ENCODE data around the gene EMC9.

EMC9 gene

DNA sequence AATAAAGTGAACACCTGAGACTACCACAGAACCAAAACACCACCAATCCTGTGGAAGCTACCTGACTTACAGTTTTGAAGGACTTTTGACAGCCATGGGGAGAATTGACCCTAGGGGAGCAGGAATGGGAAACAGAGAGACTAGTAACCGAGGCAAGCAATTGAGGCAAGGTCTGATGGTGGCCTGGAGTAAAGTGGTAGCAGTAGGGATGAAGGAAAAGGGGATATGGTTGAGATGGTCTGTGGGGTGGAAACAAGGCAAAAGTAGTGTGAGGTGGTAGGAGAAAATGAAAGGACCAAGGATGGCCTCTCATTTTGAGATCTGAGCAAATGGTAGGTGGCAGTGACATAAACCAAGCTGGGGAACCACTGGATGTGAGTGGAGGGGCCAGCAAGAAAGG, 15.4 kb upstream of the EMC9 start:
- H3K9me3 ChIP-seq (ENCODE audit: insufficient read depth, low read length, severe bottlenecking), result no peaks in the 10 kb centered on the region
- H3K36me3 ChIP-seq (ENCODE audit: insufficient read depth, low read length), result peaks cover 69% of the 10 kb centered on the region
- peaks cover 3% of the 10 kb centered on the region for H3K79me2 ChIP-seq (ENCODE audit: insufficient read depth, low read length)
- H3K4me2 ChIP-seq (ENCODE audit: insufficient read depth, low read length), result no peak overlapping the region
- H4K20me1 ChIP-seq (ENCODE audit: insufficient read depth, low read length), result no peaks in the 10 kb centered on the region
- no peak overlapping the region for H2AFZ ChIP-seq (ENCODE audit: low read depth, low read length)
- no peak overlapping the region for H3K9ac ChIP-seq (ENCODE audit: low read depth, low read length)
- no peaks in the 10 kb centered on the region for H3K27me3 ChIP-seq (ENCODE audit: insufficient read depth, low read length, poor library complexity)
- ATAC-seq (ENCODE audit: insufficient read depth, low read depth) (no peak), DNase-seq (no peak)
- H3K27ac ChIP-seq (ENCODE audit: low read length), result no peak overlapping the region
- peaks cover 15% of the 10 kb centered on the region for H3K4me1 ChIP-seq (ENCODE audit: insufficient read depth, low read length)
- H3K4me3 ChIP-seq (ENCODE audit: low read depth in 1 of 2, low read length in 2 of 2), result no peak overlapping the region
- no peak for TF ChIP-seq EZH2 (IDR thresholded peaks at IDR 0.05; ENCODE audit: borderline replicate concordance, low read depth, low read length, severe bottlenecking)

DNA sequence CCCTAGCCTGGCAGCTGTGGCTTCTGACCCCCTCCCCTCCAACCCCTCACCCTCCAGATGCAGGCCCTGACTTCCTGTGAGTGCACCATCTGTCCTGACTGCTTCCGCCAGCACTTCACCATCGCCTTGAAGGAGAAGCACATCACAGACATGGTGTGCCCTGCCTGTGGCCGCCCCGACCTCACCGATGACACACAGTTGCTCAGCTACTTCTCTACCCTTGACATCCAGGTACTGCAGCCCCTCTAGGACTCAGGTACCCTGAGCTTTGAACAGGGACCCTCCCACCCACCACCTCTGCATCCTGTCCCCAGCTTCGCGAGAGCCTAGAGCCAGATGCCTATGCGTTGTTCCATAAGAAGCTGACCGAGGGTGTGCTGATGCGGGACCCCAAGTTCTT, 13.7 kb upstream of the EMC9 start:
- peaks cover 4% of the 10 kb centered on the region; the same call in 1 of the 2 replicates for H4K20me1 ChIP-seq (ENCODE audit: insufficient read depth, low read length)
- peaks cover under 1% of the 10 kb centered on the region; the same call in 1 of the 2 replicates for H3K4me1 ChIP-seq (ENCODE audit: insufficient read depth, low read length)
- ATAC-seq (ENCODE audit: insufficient read depth, low read depth) (no peak), DNase-seq (no peak)
- H3K27ac ChIP-seq (ENCODE audit: low read length), result no peak overlapping the region
- H3K27me3 ChIP-seq (ENCODE audit: insufficient read depth, low read length, poor library complexity), result no peaks in the 10 kb centered on the region
- H3K79me2 ChIP-seq (ENCODE audit: insufficient read depth, low read length), result no peaks in the 10 kb centered on the region; the same call in 1 of the 2 replicates
- H3K9me3 ChIP-seq (ENCODE audit: insufficient read depth, low read length, severe bottlenecking), result no peaks in the 10 kb centered on the region
- H3K4me2 ChIP-seq (ENCODE audit: insufficient read depth, low read length), result no peak overlapping the region
- H2AFZ ChIP-seq (ENCODE audit: low read depth, low read length), result no peak overlapping the region
- H3K36me3 ChIP-seq (ENCODE audit: insufficient read depth, low read length), result peaks cover 78% of the 10 kb centered on the region
- no peak overlapping the region for H3K4me3 ChIP-seq (ENCODE audit: low read depth in 1 of 2, low read length in 2 of 2)
- no peak overlapping the region for H3K9ac ChIP-seq (ENCODE audit: low read depth, low read length)
- TF ChIP-seq EZH2 (IDR thresholded peaks at IDR 0.05; ENCODE audit: borderline replicate concordance, low read depth, low read length, severe bottlenecking), result no peak
- TF ChIP-seq, protein P1, sequence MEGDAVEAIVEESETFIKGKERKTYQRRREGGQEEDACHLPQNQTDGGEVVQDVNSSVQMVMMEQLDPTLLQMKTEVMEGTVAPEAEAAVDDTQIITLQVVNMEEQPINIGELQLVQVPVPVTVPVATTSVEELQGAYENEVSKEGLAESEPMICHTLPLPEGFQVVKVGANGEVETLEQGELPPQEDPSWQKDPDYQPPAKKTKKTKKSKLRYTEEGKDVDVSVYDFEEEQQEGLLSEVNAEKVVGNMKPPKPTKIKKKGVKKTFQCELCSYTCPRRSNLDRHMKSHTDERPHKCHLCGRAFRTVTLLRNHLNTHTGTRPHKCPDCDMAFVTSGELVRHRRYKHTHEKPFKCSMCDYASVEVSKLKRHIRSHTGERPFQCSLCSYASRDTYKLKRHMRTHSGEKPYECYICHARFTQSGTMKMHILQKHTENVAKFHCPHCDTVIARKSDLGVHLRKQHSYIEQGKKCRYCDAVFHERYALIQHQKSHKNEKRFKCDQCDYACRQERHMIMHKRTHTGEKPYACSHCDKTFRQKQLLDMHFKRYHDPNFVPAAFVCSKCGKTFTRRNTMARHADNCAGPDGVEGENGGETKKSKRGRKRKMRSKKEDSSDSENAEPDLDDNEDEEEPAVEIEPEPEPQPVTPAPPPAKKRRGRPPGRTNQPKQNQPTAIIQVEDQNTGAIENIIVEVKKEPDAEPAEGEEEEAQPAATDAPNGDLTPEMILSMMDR (IDR thresholded peaks at IDR 0.05; ENCODE audit: borderline replicate concordance, extremely low read depth, low read length, poor library complexity, severe bottlenecking), result no peak

DNA sequence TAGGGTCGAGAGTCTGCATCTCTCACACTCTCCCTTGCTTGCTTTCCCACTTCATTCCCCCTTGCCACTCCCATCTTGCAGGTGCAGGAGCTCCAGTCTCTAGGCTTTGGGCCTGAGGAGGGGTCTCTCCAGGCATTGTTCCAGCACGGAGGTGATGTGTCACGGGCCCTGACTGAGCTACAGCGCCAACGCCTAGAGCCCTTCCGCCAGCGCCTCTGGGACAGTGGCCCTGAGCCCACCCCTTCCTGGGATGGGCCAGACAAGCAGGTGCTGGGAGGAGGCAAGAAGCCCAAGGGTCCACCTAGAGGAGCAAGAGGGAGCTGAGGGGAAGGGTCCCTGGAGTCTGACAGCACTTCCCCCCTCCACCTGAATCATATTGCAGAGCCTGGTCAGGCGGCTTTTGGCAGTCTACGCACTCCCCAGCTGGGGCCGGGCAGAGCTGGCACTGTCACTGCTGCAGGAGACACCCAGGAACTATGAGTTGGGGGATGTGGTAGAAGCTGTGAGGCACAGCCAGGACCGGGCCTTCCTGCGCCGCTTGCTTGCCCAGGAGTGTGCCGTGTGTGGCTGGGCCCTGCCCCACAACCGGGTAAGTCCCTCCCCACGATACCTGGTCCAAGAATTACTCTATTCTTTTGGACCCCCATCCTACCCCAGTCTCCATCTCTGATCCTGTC, 10.2 kb upstream of the EMC9 start:
- H3K4me1 ChIP-seq (ENCODE audit: insufficient read depth, low read length), result peaks cover 24% of the 10 kb centered on the region
- H3K9me3 ChIP-seq (ENCODE audit: insufficient read depth, low read length, severe bottlenecking), result no peaks in the 10 kb centered on the region
- no peak overlapping the region for H3K4me2 ChIP-seq (ENCODE audit: insufficient read depth, low read length)
- no peak overlapping the region for H3K4me3 ChIP-seq (ENCODE audit: low read depth in 1 of 2, low read length in 2 of 2)
- no peak overlapping the region for H3K9ac ChIP-seq (ENCODE audit: low read depth, low read length)
- no peak for DNase-seq
- no peak overlapping the region for H2AFZ ChIP-seq (ENCODE audit: low read depth, low read length)
- TF ChIP-seq EZH2 (IDR thresholded peaks at IDR 0.05; ENCODE audit: borderline replicate concordance, low read depth, low read length, severe bottlenecking), result no peak
- TF ChIP-seq, protein P1 (IDR thresholded peaks at IDR 0.05; ENCODE audit: borderline replicate concordance, extremely low read depth, low read length, poor library complexity, severe bottlenecking), result no peak
- peaks cover 75% of the 10 kb centered on the region for H3K36me3 ChIP-seq (ENCODE audit: insufficient read depth, low read length)
- no peak overlapping the region for H3K27ac ChIP-seq (ENCODE audit: low read length)
- peaks cover 23% of the 10 kb centered on the region for H4K20me1 ChIP-seq (ENCODE audit: insufficient read depth, low read length)
- no peaks in the 10 kb centered on the region for H3K27me3 ChIP-seq (ENCODE audit: insufficient read depth, low read length, poor library complexity)
- no peak for ATAC-seq (ENCODE audit: insufficient read depth, low read depth)
- H3K79me2 ChIP-seq (ENCODE audit: insufficient read depth, low read length), result peaks cover 26% of the 10 kb centered on the region

DNA sequence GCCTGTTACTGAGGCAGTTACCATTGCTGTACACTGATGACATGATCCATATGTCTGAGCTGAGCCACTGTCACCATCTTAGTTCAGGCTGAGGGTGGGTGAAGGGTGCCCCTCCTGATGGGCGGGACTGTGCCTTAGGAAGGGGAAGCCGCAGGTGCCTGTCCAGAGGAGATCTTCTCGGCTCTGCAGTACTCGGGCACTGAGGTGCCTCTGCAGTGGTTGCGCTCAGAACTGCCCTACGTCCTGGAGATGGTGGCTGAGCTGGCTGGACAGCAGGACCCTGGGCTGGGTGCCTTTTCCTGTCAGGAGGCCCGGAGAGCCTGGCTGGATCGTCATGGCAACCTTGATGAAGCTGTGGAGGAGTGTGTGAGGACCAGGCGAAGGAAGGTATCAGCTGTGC, 9.6 kb upstream of the EMC9 start:
- no peak overlapping the region for H3K27ac ChIP-seq (ENCODE audit: low read length)

More for the DNA sequence above, 9.6 kb upstream of the EMC9 start:
- Histone ChIP-seq H3K4me2 (ENCODE audit: insufficient read depth, low read length) (no peak overlapping the region), H3K79me2 (ENCODE audit: insufficient read depth, low read length) (peaks cover 30% of the 10 kb centered on the region), H3K36me3 (ENCODE audit: insufficient read depth, low read length) (peaks cover 71% of the 10 kb centered on the region), H4K20me1 (ENCODE audit: insufficient read depth, low read length) (peaks cover 23% of the 10 kb centered on the region), H3K4me1 (ENCODE audit: insufficient read depth, low read length) (peaks cover 26% of the 10 kb centered on the region), H3K27me3 (ENCODE audit: insufficient read depth, low read length, poor library complexity) (no peaks in the 10 kb centered on the region), H2AFZ (ENCODE audit: low read depth, low read length) (no peak overlapping the region), H3K9ac (ENCODE audit: low read depth, low read length) (no peak overlapping the region), H3K4me3 (ENCODE audit: low read depth in 1 of 2, low read length in 2 of 2) (no peak overlapping the region), H3K9me3 (ENCODE audit: insufficient read depth, low read length, severe bottlenecking) (no peaks in the 10 kb centered on the region)
- no peak for DNase-seq
- no peak for ATAC-seq (ENCODE audit: insufficient read depth, low read depth)
- TF ChIP-seq, protein P1 (IDR thresholded peaks at IDR 0.05; ENCODE audit: borderline replicate concordance, extremely low read depth, low read length, poor library complexity, severe bottlenecking), result no peak
- no peak for TF ChIP-seq EZH2 (IDR thresholded peaks at IDR 0.05; ENCODE audit: borderline replicate concordance, low read depth, low read length, severe bottlenecking)

All from DND-41 (cell line).